Right lung (tissue), 5 donors: ENCODE measurements around the gene DFFA. TPM values are rescaled to one million over a fixed set of nuclear protein-coding genes. Genes with fewer than 3 reads are reported as not detected.
A peak's percentile ranks its signal among the peaks of the same experiment; 100 is the strongest.
"Not testable (repeated sequence)": the region's sequence is repeated elsewhere in the genome, so short reads cannot be mapped to it uniquely, and the experiment has no call there.

Experiments
- DNase-seq, 2 donors: peaks; one replicate each; pipeline ENCODE4 v3.0.0-alpha.2; 2013
- polyA plus RNA-seq, 5 donors: library from polyadenylated mRNA; unstranded; fragments of 120-200 nt; gene quantifications; one replicate each; pipeline versions ENCODE4 v1.2.1 to v1.2.3, GENCODE V29; 2013; ENCODE audit warnings: inconsistent platforms in 1 of 5, low replicate concordance in 1 of 5; ENCODE audit not compliant: insufficient read length in 5 of 5, insufficient read depth in 1 of 5

The DFFA gene
- polyA plus RNA-seq, 5 donors, result 36.2 to 43.1 (median 40.4) TPM

DNA sequence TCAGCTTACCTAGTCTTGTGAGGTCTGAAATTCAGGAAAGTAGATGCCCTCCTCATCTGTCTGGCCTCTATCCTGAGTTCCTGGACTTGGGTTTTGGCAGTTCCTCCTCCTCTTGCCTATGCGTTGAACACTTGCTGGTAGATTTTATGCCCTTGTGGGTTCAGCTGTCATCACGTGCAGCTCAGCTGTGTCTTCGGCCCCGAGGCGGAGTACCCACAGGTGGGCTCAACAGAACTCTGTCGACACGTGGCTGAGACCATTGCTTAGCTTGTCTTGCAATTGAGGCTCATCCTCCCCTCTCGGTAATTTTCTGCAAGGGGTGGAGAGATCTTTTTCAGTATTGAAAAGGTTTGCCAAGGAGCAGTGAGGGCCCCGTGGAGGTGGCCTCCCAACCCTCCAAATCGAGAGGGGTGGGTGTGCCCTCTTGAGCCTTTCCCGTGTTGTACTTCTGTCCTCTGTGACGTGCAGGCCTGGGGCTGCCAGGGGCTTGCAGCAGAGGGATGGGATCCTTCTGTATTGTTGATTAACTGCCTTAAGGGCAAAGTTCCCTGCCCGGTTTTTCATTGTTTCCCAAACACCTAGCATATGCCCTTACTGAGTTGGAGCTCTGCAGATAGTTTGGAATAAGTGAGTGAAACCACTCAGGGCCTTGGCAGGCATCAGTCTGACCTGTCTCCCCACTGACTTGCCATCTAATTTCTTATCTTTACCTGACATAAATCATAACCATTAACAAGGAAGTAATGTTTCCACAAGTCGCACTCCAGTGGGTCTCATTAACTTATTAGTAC is 39.2 kb downstream of the DFFA start:
- no peak for DNase-seq

DNA sequence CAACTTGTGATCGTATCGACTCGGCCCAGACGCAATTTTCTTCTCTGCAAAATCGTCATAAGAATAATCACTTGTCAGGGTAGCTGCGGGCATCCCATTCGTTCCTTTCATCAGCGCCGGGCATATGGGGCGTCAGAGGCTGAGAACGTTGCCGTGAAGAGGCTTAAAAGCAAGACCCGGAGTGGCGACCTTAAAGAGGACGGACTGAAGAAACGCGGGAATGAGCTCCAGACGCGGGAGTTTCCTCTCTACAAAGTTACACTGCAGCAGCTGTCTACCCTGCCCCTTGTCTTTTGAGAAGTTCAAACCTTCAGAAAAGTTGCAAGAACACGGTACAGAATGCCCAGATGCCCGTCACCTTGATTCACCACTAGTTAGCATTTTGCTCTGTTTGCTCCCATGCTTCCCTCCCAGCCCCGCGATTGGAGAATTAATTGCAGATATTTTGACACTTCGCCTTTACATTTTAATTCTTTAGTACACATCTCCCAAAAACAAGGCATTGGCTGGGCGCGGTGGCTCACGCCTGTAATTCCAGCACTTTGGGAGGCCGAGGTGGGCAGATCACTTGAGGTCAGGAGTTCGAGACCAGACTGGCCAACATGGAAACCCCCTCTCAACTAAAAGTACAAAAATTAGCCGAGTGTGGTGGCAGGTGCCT is 41.1 kb downstream of the DFFA start:
- no peak for DNase-seq

DNA sequence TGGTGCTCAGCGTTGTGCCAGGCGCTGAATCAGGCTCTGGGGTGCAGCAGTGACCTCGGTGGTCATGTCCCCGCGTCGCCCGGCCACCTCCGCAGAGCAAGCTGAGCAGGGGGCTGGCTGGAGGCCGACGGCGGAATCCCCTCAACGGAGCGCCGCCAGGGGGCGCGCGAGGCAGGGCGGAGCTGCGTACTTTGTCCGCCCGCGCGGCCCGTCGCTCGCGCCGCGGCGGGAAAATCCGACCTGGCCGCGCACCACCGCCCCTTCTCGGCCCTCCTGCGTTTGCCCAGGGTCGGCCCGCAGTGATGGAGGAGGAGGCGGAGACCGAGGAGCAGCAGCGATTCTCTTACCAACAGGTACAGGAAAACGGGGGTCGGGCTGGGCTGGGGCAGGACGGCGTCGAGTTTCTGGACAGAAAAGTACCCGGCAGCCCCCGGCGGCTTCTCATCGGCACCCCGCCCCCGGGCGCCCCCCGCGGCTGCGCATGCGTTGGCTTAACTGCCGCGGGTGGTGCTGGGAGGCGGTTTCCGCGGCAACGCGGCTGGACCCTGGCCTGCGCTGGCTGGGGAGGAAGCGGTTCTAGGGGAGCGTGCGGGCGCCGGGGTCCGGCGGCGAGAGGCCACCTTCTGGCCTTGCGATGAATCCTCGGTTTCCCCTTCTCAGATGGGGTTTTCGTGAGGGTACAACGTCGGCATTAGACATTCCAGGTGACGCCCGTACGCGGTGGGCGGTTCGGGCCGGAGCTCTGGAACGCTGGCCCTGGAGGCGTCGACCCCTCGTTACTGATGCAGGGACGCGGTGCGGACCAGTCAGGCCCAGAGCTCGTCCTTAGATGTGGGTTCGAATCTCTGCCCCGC is 41.9 kb downstream of the DFFA start, which contains the start of gene CENPS:
CENPS (plus strand) TSS at position 218 of the 854 bp plus-strand sequence; CDS start at position 303, 85 bp downstream.
- DNase-seq, result peak; percentile 93 to 96

DNA sequence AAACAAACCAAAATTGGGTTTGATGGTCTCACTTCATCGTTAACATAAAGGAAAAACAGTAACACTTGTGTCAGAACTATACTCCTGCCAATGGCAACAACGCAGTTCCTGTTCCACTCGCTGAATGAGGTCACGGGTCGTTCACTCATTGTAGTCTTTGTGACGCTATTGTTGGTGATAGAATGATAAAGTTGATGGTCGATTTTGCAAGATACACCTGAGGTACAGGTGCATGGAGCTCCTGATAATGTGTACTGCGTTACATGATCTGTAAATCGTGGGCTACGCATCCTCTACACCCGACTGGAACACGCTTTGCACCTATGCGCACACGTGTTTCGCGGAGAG is 42.5 kb downstream of the DFFA start:
- no peak for DNase-seq

DNA sequence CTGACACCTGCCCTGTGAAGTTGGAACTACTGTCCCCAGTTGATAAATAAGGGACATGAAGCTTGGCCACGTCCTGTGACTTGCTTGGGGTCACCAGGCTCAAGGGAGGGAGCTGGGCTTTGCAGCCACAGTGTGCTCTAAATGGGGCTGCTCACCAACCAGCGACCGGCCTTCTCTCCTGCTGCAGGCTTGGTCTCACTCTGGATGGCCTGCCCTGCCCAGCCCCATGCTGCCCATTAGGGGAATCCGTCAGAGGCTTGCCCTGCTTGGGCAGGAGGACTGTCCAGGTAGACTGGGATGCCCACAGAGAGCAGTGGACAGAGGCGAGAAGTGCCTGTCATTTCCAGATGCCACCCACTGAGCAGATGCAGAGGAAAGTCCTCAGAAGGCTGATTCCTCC is 43.3 kb downstream of the DFFA start:
- DNase-seq, result no peak

DNA sequence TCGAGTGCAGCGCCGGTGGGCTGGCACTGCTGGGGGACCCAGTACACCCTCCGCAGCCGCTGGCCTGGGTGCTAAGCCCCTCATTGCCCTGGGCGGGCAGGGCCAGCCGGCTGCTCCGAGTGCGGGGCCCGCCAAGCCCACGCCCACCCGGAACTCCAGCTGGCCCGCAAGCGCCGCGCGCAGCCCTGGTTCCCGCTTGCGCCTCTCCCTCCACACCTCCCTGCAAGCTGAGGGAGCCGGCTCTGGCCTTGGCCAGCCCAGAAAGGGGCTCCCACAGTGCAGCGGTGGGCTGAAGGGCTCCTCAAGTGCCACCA is 45.8 kb downstream of the DFFA start:
- DNase-seq, result not testable (repeated sequence)

DNA sequence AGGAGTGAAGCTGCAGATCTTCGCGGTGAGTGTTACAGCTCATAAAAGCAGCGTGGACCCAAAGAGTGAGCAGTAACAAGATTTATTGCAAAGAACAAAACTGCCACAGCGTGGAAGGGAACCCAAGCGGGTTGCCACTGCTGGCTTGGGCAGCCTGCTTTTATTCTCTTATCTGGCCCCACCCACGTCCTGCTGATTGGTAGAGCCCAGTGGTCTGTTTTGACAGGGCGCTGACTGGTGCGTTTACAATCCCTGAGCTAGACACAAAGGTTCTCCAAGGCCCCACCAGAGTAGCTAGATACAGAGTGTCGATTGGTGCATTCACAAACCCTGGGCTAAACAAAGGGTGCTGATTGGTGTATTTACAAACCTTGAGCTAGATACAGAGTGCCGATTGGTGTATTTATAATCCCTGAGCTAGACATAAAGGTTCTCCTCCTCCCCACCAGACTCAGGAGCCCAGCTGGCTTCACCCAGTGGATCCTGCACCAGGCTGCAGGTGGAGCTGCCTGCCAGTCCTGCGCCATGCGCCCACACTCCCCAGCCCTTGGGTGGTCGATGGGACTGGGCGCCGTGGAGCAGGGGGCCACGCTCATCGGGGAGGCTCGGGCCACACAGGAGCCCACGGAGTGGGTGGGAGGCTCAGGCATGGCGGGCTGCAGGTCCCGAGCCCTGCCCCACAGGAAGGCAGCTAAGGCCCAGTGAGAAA is 46.3 kb downstream of the DFFA start:
- not testable (repeated sequence) for DNase-seq

DNA sequence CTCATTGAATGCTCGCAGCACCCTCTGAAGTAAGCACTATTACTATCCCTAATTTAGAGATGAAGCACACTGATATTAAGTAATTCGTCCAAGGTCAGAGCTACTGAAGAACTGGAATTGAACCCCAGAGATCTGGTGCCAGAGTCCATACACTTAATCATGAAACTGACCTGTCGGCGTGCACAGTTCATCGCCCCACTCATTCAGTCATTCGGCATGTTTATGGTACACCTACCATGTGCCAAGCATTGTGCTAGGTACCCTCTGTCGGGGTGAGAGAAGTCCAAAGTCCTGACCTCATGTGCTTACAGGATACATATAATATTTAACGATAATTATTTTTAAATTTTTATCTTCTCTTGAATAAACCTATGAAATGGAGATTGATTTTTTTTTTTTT is 47.7 kb downstream of the DFFA start:
- no peak for DNase-seq

DNA sequence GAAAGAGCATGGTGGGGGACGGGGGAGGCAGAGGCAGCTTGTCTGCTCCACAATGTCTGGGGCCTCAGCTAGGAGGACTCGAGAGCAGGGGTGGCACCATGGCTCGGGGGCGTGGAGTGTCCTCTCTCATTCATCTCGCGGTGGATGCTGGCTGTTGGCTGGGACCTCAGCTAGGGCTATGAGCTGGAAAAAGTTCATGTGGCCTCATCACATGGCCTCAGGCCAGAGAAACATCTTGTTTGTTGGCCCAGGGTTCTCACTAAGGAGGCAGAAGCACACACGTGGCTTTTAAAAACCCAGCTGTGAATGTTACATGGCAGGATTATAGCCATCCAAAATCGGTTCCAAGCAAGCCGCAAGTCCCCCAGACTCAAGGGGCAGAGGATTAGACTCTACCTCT is 48.3 kb downstream of the DFFA start:
- DNase-seq, result peak; percentile 51 to 67

DNA sequence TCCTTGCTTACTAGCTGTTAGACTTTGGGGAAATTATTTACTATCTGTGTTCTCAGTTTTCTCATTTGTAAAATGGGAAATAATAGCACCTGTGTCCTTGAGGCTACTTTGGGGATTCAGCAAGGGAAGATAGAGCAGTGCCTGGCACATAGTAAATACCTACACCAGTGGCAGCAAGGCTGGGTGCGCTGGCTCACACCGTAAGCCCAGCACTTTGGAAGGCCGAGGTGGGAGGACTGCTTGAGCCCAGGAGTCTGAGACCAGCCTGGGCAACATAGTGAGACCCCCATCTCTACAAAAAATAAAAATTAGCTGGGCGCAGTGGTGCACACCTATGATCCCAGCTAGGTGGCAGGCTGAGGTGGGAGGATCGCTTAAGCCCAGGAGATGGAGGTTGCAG is 50.7 kb downstream of the DFFA start:
- DNase-seq, result no peak

DNA sequence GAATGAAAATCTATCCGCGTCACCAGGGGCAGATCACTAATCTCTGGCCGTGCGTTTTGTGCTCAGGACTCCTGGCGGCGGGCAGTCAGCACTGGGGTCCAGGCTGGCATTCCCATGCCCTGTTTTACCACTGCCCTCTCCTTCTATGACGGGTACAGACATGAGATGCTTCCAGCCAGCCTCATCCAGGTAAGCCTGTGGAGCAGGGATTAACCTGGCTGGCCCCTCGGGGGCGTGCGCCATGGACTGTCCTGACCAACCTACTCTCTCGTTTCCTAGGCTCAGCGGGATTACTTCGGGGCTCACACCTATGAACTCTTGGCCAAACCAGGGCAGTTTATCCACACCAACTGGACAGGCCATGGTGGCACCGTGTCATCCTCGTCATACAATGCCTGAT is 53.0 kb downstream of the DFFA start:
- DNase-seq, result no peak

DNA sequence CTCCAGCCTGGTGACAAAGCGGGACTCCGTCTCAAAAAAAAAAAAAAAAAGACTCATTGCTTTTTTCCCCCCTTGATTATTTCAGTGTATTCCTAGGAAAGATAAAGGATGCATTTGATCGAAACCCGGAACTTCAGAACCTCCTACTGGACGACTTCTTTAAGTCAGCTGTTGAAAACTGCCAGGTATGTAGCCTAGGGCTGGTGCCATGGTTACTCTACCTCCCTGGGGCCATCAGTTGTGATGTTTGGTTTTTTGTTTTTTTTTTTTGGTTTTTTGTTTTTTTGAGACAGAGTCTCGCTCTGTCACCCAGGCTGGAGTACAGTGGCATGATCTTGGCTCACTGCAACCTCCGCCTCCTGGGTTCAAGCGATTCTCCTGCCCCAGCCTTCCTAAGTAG is 53.6 kb downstream of the DFFA start:
- not testable (repeated sequence) for DNase-seq

DNA sequence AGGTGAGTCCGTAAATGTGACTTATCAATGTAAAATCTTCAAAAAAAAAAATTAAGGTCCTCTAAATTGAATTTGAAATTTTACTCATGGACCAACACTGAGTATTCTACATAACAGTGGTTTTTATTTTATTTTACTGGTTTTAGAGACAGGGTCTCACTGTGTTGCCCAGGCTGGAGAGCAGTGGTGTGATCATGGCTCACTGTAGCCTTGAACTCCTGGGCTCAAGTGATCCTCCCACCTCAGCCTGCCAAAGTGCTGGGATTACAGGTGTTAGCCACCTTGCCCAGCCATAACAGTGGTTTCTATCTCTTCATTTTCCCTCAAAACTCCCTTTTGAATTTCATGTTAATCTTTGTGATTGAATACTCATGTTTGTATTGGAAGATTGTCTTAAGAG is 56.4 kb downstream of the DFFA start:
- DNase-seq, result not testable (repeated sequence)

DNA sequence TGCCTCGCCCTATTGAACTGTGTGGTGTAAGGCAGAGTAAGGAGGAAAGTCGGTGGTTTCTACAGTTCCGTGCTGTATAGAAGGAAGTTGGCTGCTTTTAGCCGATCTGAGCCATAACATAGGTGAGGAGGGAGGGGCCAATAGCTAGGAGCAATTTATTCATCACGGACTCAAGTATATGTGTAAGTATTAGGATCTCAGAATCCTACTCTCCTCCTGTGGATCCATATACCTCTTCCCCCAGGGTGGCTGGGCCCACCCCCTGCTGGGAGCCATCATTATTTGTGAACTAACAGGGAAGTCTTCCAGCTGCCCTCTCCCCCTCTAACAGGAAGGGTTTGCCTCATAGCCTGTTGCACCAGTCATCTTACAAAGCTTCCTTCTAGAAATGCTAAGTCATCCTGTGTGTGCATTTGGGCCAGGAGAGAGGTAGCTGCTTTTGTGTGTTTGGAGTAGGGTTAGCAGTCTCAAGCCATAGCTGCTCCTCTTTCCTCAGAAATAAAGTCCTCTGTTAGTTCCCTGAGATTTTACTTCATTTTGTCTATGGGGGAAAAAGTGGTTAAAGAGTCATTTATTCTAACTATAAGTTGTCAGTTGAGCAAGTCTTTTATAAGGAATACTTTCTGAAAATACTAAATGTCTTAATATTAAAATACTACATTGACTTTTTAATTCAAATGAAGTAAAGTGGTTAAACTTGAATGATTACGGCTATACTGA is 57.0 kb downstream of the DFFA start:
- no peak for DNase-seq

DNA sequence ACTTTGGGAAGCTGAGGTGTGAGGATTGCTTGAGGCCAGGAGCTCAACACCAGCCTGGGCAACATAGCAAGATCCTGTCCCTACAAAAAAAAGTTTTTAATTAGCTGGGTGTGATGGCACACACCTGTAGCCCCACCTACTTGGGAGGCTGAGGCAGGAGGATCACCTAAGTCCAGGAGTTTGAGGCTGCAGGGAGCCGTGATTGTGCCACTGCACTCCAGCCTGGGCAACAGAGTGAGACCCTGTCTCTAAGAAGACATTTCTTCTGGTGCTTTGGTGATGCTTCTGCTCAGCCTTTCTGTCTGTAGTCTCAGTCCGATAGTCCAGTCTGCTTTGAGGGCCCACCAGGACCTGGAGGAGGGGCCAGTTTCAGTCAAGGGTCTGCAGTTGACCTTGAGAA is 65.1 kb downstream of the DFFA start:
- DNase-seq, result no peak

Other genes starting within 250 kb of the DFFA start
- gene PGD, start 73.5 kb downstream of the DFFA start, polyA plus RNA-seq, result 100 to 1,000 TPM; 134 to 178 (median 152) TPM
- gene CENPS, start 42.1 kb downstream of the DFFA start, polyA plus RNA-seq, result 10 to 100 TPM; 18.5 to 26.7 (median 21.0) TPM
- gene CORT, start 22.5 kb downstream of the DFFA start, polyA plus RNA-seq, result 1 to 10 TPM; 1.4 to 2.0 (median 1.8) TPM
- 10 to 100 TPM; 15.0 to 23.4 (median 19.9) TPM for gene PEX14, start 2.4 kb upstream of the DFFA start, polyA plus RNA-seq